AG04449 (cell line): ENCODE data around the gene SLCO2B1.

Source experiments
- CTCF ChIA-PET: fragments of 350-600 bp; formaldehyde crosslinking; extraction: SDS; loops from one replicate; lab custom pipeline; 2021; ENCODE audit warnings: antibody characterized with exemption; lab: Yijun Ruan, JAX
- POLR2A ChIA-PET: fragments of 400-600, 350-600 bp; formaldehyde crosslinking; extraction: SDS; loops from one replicate; lab custom pipeline; 2020; ENCODE audit warnings: antibody characterized with exemption, inconsistent platforms; lab: Yijun Ruan, JAX
- DNase-seq: peaks from one replicate; pipeline ENCODE4 v3.0.0-alpha.2; 2010; ENCODE audit warnings: low read depth, low spot score
- H3K4me3 ChIP-seq: 2 replicates; pipeline ENCODE4 v1.5.1; 2011; ENCODE audit warnings: low read depth, mild to moderate bottlenecking, control low read depth, low read length
- CTCF ChIP-seq: IDR thresholded peaks from one replicate; pipeline ENCODE4 v1.5.1; 2011; ENCODE audit warnings: mild to moderate bottlenecking, moderate library complexity, low read length, control low read depth, inconsistent platforms; ENCODE audit not compliant: insufficient read depth; ENCODE audit errors: missing control alignments

Gene SLCO2B1

GRCh38 chr11:75158241-75158640, 7.3 kb downstream of the SLCO2B1 start:
- ChIA-PET CTCF (interaction anchor here (1.6 to 12.6 kb wide), 2 partner anchors 16 to 83 kb away, joined by 3 to 171 read pairs; partner anchors contain the start of gene TPBGL), POLR2A (no interaction called here)
- no peak overlapping the region for H3K4me3 ChIP-seq
- DNase-seq = no peak
- no peak for TF ChIP-seq CTCF

GRCh38 chr11:75158696-75159150, 7.8 kb downstream of the SLCO2B1 start:
- CTCF ChIA-PET = interaction anchor here (1.6 to 12.6 kb wide), 2 partner anchors 17 to 82 kb away, joined by 3 to 171 read pairs; partner anchors contain the start of gene TPBGL
- DNase-seq = no peak
- no peak overlapping the region for H3K4me3 ChIP-seq
- no peak for TF ChIP-seq CTCF
- POLR2A ChIA-PET = no interaction called here

GRCh38 chr11:75159151-75159953, 8.4 kb downstream of the SLCO2B1 start:
- no peak for TF ChIP-seq CTCF
- ChIA-PET POLR2A (no interaction called here), CTCF (interaction anchor here (1.6 to 12.6 kb wide), 2 partner anchors 17 to 82 kb away, joined by 3 to 171 read pairs; partner anchors contain the start of gene TPBGL)
- H3K4me3 ChIP-seq = no peak overlapping the region
- DNase-seq = no peak

GRCh38 chr11:75160220-75160757, 9.4 kb downstream of the SLCO2B1 start:
- H3K4me3 ChIP-seq = no peak overlapping the region
- DNase-seq = no peak
- ChIA-PET POLR2A (no interaction called here), CTCF (interaction anchor here (1.6 to 12.6 kb wide), 2 partner anchors 18 to 81 kb away, joined by 3 to 171 read pairs; partner anchors contain the start of gene TPBGL)
- TF ChIP-seq CTCF = no peak

- ChIA-PET CTCF (interaction anchor here (12.6 kb wide), 1 partner anchor 19 kb away, joined by 171 read pairs; no protein-coding TSS in a partner anchor), POLR2A (no interaction called here)
- no peak for TF ChIP-seq CTCF
- DNase-seq = no peak
- H3K4me3 ChIP-seq = no peak overlapping the region
Observed at GRCh38 chr11:75160880-75161279, 10.0 kb downstream of the SLCO2B1 start.

- no peak overlapping the region for H3K4me3 ChIP-seq
- ChIA-PET POLR2A (no interaction called here), CTCF (no interaction called here)
- no peak for DNase-seq
- TF ChIP-seq CTCF = no peak
Observed at GRCh38 chr11:75161506-75162095, 10.7 kb downstream of the SLCO2B1 start.
